ENCODE results near the gene COPS7B.

COPS7B gene

DNA sequence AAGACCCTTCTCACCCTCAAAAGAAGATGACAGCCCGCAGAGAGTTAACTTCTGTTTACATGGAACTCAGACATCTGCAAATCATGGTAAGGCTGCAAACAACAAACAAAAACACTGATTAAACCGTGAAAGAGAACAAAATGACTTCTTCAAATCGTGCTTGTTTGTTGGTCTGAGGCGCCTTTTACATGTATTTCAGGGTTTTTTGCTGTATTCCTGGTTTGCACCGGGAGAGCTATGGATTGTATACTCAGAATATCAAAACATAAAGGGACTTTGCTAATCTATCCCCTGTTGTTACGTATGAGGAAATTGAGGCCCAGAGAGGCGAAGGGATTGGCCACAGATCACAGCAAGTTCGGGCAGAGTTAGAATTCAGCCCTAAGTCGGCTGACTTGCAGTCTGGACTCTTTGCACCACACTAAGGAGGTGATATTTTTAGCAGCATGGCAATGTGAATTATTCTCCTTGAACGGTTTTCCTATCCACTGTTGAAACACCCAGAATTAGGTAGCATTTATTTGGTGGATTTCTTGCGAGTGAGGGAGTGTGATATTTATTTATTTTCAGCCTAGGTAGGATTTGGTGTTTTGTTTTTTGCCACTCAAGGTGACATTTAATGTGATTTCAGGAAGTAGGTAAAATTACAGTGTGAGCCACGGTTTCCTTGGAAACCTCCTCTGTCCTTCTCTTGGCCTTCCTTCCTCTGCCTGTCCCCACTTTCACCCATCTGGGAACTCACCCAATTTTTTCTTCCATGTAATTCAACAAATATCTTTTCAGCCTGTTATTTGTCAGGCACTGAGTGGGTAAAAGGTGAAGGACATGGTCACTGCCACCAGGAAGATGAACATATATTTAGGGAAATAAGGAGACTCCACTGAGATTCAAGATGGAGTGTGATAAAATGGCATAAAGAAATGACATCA is 4.2 kb upstream of the COPS7B start:
- peak overlapping the region; percentile 62 for H3K27ac ChIP-seq
- peak; percentile 56 for DNase-seq (ENCODE audit: low read depth, low spot score)

DNA sequence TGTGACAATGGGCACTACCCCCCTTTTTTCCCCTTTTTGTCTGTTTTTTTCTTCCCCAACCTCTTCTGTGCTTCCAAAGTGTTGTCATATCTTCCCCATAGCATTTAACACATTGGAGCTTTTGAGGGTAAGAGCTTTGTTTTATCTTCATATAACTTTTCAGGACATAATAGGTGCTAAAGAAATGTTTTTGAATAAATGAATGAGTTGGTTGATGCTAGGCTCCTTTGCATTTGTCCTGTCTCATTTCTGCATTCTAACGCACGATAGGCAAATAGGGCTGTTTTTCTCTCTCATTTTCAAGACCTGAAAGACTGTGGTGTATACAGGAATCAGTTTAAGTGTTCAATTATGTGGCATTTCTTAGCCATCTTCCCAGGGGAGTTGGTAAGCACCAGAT is 832 bp upstream of the COPS7B start:
- no peak overlapping the region for H3K27ac ChIP-seq
- DNase-seq (ENCODE audit: low read depth, low spot score): no peak

DNA sequence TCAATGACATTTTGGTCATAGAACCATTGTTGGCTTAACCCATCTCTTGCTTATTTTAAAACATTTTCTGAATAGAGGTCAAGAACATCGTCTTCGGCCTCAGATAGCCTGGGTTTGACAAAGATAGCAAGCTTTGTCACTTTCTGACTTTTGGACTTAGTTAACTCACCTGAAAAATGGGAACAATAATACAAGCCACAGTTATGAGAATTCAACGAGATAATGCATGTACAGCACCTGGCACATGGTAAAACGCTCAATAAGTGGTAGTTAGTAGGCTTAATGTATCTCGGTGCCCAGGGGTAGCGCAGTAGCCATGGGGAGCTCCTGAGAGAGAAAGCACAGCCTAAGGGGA is 446 bp upstream of the COPS7B start:
- no peak for DNase-seq (ENCODE audit: low read depth, low spot score)

DNA sequence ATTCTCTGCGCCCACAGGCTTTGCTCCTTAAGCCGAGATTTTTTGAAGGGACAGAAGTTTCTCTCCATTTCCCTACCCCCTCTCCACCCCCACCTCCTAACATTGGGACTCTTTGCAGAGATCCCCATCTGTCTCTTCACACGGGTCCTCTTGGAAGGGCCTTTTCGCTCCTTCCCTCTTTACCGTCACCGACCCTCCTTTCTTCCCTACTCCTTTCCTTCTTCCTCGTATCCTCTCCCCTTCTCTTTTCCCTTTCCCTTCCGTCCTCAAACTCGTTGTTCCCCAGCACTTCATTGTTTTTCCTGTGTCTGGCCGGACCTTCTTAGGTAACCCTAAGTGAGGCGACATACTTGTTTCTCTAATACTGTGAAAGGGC is 660 bp downstream of the COPS7B start:
- DNase-seq (ENCODE audit: low read depth, low spot score): no peak
- peak overlapping the region; percentile 47 for H3K27ac ChIP-seq

More for the DNA sequence above, 446 bp upstream of the COPS7B start:
- H3K27ac ChIP-seq: peak overlapping the region; percentile 47

DNA sequence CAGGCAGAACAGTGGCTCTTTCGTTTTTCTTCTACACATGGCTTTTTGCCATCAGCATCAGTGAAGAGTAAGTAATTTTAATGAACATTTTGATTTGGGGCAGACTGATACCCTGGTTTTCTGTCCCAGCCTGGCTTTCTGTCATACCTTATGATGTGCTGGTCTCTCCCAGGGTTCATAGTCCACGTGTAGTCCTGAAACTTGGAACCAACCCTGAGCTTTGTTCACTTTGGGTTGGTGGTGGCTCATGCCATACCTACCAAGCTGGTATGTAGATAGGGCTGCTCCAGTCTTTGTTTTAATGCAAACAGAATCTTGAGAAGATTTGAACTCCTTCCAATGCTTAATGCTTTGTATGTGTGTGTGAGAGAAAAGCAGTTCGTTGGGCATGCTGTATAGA is 4.9 kb downstream of the COPS7B start:
- DNase-seq (ENCODE audit: low read depth, low spot score): no peak

DNA sequence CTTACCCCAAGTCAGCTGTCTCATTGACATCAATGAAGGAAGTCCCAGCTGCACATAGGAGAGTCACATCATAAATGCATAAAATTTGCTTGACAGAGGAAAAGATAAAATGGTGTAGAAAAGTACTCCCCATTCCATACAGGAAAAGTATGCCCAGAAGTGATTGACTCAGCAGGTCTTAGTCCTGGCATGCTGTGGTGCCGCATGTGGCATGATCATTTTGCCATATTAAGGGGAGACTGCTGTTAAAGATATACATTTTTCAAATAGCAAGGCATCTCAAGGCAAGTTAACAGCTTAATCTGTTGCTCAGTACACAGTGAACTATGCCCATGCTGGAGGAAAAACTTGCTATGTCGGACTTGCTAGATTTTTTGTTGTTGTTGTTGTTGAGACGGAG is 8.1 kb downstream of the COPS7B start:
- peak overlapping the region; percentile 64 for H3K27ac ChIP-seq
- DNase-seq (ENCODE audit: low read depth, low spot score): no peak

More for the DNA sequence above, 4.9 kb downstream of the COPS7B start:
- H3K27ac ChIP-seq: no peak overlapping the region

DNA sequence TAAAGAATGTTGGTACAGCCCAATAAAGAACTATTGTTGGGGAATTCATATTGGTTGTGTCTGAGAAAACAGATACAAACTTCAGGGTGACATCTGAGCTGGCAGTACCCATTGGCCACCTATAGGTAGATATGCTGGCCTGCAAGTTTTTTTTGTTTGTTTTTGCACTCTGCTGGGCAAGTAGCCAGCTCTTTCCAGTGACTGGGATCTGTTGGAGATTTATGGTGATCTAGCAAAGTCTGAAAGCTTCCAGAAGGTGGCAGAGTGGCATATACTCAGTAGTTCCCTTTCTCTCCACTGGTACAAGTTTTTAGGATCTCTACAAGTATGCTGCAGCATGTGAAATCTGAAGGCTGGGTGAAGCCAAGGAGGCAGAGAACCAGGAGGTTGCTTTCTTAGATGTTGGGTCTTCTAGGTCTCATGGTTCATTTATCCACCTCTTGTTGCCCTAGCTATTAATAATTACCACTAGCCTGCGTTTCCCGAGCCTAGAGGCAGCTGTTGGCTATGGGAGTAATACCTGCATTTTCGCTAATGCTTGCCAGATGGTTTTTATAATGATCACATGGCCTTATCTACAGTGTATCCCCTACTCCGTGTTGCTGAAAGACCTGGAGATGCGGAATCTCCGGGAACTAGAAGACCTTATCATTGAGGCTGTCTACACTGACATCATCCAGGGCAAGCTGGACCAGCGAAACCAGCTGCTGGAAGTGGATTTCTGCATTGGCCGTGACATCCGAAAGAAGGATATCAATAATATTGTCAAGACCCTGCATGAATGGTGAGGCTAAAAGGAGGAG is 9.5 kb downstream of the COPS7B start:
- H3K27ac ChIP-seq: peak overlapping the region; percentile 64
- peak; percentile 68 for DNase-seq (ENCODE audit: low read depth, low spot score)

DNA sequence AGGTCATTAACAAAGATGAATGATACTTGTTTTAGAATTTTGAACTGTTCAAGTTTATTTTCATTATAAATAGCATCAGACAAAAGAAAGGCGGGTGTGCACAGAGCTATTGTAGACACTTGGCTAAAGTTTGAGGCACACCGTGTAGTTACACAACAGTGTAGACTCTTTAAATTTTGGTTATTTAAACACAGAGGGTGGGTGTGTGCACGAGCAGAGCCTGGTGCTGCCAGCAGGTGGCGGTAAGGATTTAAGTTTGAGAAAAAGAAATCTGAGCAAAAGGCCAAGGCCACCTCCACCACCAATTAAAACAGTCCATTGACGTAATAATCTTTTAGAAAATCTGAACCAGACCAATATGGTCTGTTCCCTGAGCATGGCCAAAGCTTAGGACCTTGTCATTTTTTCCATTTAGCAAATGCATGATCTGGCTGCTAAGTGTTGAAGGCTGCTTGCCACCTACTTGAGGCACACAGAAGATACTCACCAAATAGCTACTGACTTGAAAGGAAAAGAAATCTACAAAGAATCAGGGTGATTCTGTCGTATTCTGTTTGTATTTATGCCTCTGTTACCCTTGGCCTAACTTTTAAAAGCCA is 14.3 kb downstream of the COPS7B start:
- no peak for DNase-seq (ENCODE audit: low read depth, low spot score)
- no peak overlapping the region for H3K27ac ChIP-seq

DNA sequence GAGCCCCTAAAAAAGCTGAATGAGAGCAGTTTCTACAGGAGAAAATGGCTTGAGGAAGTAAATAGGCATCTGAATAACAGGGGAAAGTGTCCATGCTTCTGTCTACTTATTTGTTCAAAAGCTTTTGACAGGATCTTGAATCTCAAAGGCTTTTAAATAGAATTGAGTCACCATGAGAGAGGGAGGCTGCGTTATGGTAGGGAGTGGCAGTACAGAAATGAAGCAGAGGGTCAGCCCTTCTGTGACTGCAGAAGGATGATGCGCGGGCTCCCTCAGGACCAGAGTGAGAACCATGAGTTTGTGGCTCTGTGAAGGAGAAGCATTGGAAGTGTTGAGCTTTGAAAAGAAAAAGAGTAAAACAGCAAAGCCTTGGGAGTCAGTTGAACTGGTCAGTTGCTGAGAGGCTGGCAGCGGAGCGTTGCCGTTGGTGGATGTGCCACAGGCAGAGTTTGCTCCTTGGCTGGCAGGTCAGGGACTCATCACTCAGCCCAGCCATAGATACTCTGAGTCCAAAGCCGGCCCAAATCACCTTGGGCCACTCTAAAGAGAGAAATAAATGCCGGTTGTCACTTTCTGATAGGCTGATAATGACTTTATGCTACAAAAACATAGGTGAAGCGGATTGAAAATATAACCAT is 17.4 kb downstream of the COPS7B start:
- no peak for DNase-seq (ENCODE audit: low read depth, low spot score)

DNA sequence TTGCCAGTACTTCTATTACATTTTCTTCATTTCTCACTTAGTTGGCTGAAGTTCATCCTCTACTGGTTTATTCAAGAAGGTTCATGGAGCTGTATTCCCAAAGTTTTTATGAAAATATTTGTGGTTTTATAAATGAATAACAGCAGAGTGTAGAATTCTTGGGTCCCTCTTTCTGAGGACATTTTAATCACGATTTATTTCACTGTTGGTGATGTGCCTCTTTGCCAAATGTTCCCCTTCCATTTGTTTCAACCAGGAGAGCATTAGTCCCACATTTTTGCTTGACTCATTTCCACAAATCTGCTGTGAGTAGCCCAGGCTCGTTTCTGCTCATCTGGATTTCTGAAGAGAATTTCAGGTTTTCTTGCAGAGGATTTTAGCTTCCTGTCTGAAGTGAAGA is 20.8 kb downstream of the COPS7B start:
- DNase-seq (ENCODE audit: low read depth, low spot score): no peak

More for the DNA sequence above, 17.4 kb downstream of the COPS7B start:
- no peak overlapping the region for H3K27ac ChIP-seq

DNA sequence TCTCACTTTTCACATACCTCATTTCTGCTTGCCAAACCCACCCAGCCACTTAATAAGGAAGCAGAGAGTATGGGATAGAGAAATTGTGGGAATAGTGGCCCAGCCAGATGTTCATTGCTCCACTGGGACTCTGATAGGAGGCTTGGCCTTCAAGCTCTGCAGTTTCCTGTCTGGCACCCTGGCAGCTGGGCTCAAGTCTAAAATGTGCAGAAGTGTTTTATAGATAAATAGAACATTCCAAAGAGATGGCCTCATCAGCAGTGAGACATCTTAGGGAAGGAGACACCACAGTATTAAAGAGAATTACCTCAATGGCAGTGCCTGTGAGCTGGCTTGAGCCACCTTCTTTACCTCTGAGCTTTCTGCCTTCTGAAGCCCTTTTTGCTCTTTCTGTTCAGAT is 24.7 kb downstream of the COPS7B start:
- no peak for DNase-seq (ENCODE audit: low read depth, low spot score)
- H3K27ac ChIP-seq: peak overlapping the region; percentile 38

More for the DNA sequence above, 20.8 kb downstream of the COPS7B start:
- no peak overlapping the region for H3K27ac ChIP-seq

DNA sequence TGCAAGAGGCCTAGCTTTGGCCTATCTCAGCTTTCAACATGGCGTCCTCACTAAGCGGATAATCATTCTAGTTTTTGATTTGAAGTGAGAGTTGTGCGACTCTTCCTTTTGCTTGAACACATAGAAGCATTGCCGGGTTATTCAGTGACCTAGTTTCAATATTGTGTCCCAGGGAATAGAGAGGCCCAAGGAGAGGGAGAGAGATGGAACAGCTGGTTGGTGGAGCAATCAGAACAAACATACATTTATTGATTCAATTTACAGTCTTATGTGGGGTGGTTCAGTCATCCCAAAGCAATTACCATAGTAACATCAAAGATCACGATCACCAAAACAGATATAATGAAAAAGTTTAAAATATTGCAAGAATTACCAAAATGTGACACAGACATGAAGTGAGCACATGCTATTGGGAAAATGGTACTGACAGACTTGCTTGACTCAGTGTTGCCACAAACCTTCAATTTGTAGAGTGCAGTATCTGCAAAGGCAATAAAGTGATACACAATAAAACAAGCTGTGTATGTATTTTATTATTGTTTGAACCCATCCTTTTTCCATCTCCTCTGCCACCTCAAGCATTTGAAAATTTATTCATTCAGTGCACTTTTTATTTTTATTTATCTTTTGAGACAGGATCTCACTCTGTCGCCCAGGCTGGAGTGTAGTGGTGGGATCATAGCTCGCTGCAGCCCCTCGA is 30.2 kb downstream of the COPS7B start:
- no peak for DNase-seq (ENCODE audit: low read depth, low spot score)

DNA sequence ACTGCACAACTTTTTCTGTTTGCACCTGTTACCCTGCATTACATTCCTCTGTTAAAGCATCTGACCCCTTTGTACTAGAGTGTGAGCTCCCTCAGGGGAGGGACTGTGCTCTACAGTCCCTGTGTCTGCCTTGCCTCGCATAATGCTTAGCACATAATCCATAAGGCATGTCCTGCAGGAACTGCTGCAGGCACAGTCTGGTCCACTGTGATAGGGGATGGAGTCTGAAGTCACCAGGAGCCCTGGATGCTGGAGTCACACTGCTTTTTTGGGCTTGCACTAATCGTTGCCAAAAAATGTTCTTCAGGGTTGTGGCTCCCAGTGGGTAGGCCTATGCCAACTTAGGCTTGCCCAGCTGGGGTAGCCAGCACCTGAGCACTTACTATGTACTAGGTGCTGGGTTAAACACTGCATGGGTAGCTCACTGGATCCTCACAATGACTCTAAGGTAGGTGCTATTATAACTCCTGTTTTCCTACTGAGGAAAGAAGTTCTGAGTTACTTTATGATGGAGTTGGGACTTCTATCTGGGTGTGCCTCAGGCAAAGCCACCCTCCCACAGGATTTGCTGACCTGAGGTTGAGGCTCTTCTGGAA is 33.3 kb downstream of the COPS7B start:
- no peak for DNase-seq (ENCODE audit: low read depth, low spot score)

More for the DNA sequence above, 30.2 kb downstream of the COPS7B start:
- no peak overlapping the region for H3K27ac ChIP-seq

DNA sequence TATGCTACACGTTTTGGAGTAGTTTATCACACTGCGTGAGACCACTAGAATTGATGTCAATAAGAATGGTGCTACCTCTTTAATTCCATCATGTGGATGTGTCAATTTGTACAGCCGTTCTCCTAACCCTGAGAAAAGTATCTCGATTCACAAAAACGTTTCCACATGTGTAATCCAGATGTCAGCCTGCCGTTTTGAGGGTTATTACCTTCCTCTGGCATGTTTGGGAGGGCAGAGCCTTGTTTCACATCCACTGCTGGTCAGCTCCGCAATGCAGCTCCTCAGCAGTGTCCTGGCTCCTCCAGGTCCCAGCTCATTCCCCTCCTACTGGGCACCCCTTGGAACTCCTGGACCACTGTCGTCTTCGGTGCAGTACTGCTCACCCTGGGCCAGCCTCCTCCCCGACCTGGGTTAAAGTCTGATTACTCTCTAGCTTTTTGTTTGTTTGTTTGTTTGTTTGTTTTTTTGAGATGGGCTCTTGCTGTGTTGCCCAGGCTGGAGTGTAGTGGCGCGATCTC is 34.6 kb downstream of the COPS7B start:
- H3K27ac ChIP-seq: no peak overlapping the region
- DNase-seq (ENCODE audit: low read depth, low spot score): no peak

More for the DNA sequence above, 33.3 kb downstream of the COPS7B start:
- H3K27ac ChIP-seq: no peak overlapping the region

DNA sequence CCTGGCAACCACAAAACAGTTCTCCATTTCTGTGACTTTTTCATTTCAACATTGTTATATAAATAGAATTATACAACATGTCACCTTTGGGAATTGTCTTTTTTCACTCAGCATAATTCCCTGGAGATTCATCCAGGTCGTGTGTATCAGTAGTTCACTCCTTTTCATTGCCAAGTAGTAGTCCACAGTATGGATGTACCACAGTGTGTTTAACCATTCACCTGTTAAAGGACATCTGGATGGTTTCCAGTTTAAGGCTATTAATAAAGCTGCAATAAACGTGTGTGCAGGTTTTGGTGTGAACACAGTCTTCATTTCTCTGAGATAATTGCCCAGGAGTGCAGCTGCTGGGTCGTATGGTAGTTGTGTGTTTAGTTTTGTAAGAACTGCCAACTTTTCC is 35.7 kb downstream of the COPS7B start:
- no peak for DNase-seq (ENCODE audit: low read depth, low spot score)
- no peak overlapping the region for H3K27ac ChIP-seq

DNA sequence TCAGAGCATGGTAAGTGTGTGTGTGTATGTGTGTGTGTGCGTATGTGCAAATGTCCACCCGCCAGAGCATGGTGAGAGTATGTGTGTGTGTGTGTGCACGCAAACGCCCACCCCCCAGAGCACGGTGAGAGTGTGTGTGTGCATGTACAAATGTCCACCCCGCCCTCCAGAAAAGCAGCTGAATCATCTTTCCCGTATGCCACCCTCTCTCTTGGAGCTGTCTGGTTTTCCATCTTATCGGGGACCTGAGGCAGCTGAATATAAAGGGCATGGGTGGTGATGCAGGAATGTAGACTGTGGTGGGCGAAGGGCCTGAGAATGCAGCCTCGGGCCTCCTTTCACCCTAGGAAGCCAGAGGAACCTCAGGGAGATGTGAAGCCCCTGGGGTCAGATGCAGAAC is 66.9 kb downstream of the COPS7B start:
- H3K27ac ChIP-seq: no peak overlapping the region
- no peak for DNase-seq (ENCODE audit: low read depth, low spot score)

DNA sequence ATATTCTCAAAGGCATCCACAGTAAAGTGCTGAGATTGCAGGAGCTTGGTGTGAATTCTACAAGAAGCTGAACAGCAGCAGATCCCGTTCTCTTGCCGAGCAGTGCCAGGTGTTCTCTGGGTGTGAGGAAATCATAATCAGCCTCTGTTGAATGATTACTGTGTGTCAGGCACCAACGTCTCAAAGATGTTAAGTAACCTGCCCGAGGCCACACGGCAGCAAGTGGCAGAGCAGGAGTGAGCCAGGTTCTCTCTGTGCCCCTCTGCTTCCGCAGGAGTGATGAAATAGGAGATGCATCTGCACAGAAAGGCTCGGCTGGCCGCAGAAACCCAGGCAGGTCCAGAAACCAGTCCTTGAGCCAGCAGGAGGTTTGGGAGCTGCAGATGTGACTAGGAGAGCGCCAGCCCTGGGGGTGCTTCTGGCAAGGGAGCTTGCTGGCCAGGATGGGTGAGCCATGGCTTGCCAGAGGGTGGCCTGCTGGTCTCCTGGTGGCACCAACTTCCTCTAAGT is 68.4 kb downstream of the COPS7B start:
- no peak overlapping the region for H3K27ac ChIP-seq
- no peak for DNase-seq (ENCODE audit: low read depth, low spot score)

DNA sequence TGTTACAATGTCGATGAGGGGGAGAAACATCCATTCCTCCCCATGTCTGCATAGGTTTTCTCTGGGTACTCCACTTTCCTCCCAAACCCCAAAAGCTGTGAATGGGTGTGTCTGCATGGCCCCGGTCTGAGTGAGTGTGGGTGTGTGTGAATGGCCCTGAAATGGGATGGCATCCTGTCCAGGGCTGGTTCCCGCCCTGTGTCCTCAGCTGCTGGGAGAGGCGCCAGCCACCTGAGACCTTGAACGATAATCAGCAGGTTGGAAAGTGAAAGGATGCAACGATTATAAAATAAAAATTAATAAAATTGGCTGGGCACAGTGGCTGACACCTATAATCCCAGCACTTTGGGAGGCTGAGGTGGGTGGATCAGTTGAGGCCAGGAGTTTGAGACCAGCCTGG is 70.7 kb downstream of the COPS7B start:
- DNase-seq (ENCODE audit: low read depth, low spot score): no peak
- H3K27ac ChIP-seq: no peak overlapping the region

All from epithelial cell of prostate (primary cell).